Activated T-cell treated with anti-CD3 and anti-CD28 coated beads for 24 hours (primary cell): ENCODE data around the gene GJD4.

Experiments
- DNase-seq: peaks from one replicate; pipeline ENCODE4 v3.0.0-alpha.2; 2020; ENCODE audit warnings: low read depth

GJD4 gene, protein sequence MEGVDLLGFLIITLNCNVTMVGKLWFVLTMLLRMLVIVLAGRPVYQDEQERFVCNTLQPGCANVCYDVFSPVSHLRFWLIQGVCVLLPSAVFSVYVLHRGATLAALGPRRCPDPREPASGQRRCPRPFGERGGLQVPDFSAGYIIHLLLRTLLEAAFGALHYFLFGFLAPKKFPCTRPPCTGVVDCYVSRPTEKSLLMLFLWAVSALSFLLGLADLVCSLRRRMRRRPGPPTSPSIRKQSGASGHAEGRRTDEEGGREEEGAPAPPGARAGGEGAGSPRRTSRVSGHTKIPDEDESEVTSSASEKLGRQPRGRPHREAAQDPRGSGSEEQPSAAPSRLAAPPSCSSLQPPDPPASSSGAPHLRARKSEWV

DNA sequence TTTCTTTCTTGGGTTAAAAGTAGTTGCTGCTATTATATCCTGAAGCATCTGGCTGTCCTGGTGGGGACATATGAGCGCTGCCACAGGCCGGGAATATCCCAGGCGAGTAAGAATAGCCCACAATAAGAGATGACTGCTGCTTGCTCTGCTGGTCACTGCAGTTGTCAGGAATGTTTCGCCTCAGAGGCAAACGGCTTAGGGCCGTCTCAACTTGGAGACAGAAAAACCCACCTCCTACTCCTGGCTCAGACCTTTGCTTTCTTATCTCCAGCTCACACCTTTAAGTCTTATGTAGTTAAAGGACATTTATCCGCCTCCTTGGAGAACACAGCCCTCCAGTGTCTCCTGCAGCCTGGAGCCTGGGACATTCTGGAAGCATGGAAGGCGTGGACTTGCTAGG is at the start of gene GJD4:
TSS of gene GJD4 (plus strand) at position 151 of the 400 bp plus-strand sequence. CDS start at position 378, 227 bp downstream.
- DNase-seq, result no peak

DNA sequence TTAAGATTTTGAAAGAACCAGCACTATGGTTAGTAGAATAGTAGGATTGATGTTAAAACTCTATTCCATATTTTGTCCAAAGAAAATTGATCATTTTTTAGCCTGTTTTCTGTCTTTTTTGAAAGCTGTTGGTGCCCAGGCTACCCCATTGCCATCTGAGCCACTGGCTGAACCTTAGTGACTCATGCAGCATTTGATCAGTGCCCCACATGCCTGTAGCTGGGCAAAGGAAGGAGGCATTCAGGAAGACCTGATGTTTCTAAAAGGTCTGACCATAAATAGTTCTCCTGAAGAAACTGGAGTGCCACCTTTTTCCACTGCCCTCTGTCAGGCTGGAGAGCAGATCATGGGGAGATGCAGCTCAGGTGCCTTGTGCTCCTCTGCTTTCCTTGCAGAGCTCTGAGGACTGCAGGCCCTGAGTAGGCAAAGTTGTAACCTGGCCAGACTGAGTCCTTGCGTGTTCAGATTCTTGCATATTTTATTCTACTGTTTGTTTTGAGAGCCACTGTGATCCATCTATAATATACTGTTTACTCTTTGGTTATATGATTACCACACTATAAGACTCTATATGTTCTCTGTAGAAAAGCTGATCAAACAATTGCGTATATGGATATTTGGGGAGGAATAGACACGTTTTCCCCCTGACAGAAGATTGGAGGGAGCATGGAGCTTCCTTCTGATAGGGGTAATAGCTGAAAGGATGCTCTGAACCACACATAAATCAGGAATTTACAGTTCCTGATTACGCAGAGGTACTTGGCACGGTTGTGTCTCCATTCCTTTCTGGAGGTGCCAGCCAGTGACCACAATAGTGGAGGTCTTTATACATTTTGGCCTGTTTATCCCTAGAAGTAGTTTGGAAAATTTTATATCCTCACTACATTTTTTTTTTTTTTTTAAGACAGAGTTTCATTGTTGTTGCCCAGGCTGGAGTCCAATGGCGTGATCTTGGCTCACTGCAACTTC is 48.9 kb upstream of the GJD4 start:
- no peak for DNase-seq

GRCh38 chr10:35558276-35558675 is 46.9 kb upstream of the GJD4 start:
- no peak for DNase-seq

DNA sequence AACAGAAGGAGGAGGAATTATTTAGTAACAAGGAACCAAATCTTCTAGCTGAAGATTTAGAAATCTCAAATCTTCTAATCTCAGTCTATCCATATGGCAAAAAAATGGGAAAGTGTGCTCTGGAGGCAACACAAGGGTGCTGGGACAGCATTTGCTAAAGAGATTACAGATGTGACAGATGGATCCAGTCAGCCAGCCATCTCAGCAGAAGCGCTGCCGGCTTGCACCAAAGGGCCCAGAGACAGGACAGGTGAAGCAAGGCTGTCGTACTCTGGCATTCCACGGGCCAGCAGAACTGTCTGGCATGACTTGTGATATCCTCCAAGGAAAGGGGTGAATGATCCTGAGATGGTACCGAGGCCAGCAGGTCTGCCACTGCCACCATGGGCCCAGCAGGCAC is 45.7 kb upstream of the GJD4 start:
- DNase-seq, result no peak

DNA sequence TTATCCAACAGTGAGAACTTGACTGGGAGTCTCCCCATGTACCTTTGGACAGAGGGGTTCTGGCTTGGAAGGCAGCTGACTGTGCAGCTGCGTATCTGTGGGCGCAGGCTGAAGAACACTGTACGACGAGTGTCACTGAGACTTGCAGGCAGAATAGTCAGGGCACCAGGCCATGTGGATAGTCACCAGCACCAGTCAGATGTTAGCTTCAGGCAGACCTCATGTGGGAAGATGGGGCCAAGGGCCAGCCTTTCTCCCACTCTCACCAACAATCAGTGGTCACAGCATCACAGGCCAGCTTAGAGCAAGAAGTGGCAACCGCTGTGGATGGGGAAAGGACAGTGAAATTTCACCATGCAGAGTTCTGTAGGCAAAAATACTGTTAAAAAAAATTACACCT is 43.4 kb upstream of the GJD4 start:
- DNase-seq, result no peak

DNA sequence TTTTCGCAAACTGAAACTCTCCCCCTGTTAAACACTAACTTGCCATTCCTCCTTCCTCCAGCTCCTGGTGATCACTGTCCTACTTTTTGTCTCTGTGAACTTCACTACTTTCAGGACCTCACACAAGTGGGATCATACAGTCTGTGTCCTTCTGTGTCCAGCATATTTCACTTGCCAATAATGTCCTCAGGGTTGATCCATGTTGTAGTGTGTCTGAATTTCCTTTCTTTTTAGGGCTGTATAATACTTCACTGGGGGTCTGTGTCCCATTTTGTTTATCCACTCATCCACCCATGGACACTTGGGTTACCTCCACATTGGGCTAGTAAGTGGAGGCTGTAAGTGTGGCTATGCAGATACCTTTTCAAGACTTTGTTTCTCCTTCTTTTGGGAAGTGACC is 42.7 kb upstream of the GJD4 start:
- no peak for DNase-seq

GRCh38 chr10:35563261-35563891 is 41.8 kb upstream of the GJD4 start:
- peak; percentile 26 for DNase-seq

GRCh38 chr10:35564341-35564968 is 40.7 kb upstream of the GJD4 start:
- no peak for DNase-seq

GRCh38 chr10:35565602-35566081 is 39.5 kb upstream of the GJD4 start:
- no peak for DNase-seq

DNA sequence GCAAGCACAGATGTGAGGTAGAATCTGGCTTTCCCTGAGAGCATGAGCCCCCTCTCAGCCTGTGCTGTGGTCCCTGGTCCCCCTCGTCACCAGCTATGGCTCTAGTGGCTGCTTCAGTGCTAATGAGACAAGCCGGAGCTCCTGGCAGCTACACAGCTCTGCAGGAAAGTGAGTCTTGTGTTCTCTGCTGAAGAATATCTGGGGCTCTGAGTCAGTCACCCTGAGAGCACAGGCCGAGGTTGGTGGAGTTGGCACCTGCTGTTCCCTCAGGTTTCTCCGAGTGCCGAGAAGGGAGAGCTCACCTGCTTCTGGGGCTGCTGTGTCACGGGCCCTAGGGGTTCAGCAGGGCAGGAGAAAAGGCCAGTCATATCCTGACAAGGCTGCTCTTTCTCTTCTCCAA is 37.2 kb upstream of the GJD4 start:
- DNase-seq, result no peak

DNA sequence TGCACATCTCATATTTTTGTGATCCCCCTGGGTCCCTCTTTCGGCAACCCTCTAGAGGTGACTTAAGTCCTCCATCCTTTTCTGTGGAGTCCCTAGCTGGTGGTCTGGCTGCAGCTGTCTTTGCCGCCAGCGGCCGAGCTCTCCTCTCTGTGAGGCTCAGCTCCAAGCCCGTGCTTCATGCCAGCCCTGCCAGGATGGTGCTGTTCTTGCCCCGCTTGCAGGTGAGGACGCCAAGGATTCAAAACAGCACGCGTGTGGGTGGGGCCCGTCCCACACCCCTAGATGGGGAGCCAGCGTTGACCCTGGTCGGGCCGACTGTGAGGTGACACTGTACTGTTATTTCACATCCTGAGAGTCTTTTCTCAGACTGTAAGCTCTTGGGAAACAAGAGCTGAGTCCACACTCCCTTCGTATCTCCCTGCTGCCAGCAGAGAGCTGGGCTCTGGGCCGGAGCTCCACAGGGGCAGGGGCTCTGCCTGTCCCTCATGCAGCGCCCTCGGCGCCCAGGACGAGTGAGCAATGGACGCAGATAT is 36.6 kb upstream of the GJD4 start:
- DNase-seq, result no peak

- no peak for DNase-seq
Measured at GRCh38 chr10:35569111-35569707, 35.9 kb upstream of the GJD4 start.

- DNase-seq, result no peak
Measured at GRCh38 chr10:35569836-35570235, 35.3 kb upstream of the GJD4 start.

- no peak for DNase-seq
Measured at GRCh38 chr10:35570397-35570796, 34.7 kb upstream of the GJD4 start.

DNA sequence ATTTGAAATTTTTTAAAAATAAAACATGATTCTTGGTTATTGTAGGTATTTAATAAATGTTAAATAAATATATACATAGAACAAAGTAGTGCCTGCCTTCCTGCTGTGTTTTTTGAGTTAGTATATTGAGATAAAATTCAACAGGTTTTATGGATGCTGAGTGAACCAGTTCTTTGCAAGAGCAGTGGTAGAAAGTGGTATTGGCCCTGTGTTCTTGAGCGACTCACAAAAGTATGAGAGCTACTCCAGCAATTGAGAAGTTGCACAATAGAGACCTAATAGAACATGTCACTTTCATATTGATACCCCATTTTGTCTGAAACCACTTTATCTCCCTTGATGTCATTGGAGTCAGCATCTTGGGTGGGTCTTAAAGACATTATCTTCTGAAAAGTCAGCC is 32.6 kb upstream of the GJD4 start:
- no peak for DNase-seq

DNA sequence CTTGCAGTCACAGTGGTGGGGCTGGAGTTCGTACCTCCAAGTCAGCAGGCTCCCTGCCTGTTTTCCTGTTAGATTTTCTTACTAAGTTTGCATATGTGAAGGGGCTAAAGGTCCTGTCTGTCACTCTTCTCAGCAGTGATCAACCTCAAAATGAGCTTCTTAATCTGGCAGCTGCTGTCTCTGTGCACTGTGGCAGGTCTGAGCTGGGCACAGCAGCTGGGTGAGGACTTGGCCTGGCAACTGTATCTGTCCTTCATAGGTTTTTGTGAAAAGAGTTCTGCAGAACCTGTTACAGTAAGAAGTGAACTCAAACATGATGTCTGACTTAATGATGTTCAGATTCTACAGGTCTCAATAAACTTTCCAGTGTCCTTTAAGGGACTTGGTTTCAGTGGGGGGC is 31.3 kb upstream of the GJD4 start:
- no peak for DNase-seq

- DNase-seq, result no peak
Measured at GRCh38 chr10:35574924-35575352, 30.2 kb upstream of the GJD4 start.

- DNase-seq, result no peak
Measured at GRCh38 chr10:35575640-35576039, 29.5 kb upstream of the GJD4 start.

DNA sequence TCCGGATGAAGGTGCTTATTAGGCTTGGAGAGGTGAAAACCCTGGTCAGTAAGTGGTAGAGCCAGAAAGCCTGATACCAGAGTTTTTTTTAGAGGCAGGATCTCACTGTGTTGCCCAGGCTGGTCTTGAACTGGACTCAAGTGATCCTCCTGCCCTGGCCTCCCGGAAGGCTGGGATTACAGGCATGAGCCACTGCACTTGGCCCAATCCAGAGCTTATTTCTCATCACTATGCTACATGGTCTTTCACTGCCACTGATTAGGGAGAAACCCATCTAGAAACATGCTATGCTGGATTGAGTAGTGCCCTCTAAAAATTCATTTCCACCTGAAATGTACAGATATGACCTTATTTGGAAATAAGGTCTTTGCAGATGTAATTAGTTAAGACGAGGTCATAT is 28.4 kb upstream of the GJD4 start:
- no peak for DNase-seq

GRCh38 chr10:35577926-35578617 is 27.1 kb upstream of the GJD4 start:
- no peak for DNase-seq

DNA sequence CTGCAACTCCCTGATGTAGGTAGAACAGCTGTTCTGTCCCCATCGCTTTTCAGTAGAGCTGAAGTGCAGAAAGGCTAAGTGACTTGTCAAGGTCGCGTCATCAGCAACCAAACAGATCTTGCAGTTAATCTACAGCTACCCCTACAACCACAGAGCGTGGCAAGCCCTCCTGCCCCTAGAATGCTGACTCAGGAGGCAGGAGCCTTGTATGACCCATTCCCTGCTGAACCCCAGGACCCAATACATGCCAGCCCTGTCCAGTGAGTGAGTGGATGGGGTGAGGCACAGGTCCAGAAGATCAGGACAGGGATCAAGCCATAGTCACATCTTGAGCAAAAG is 26.6 kb upstream of the GJD4 start:
- no peak for DNase-seq
